Measurements from ENCODE around the gene PAAF1.

PAAF1 gene

DNA sequence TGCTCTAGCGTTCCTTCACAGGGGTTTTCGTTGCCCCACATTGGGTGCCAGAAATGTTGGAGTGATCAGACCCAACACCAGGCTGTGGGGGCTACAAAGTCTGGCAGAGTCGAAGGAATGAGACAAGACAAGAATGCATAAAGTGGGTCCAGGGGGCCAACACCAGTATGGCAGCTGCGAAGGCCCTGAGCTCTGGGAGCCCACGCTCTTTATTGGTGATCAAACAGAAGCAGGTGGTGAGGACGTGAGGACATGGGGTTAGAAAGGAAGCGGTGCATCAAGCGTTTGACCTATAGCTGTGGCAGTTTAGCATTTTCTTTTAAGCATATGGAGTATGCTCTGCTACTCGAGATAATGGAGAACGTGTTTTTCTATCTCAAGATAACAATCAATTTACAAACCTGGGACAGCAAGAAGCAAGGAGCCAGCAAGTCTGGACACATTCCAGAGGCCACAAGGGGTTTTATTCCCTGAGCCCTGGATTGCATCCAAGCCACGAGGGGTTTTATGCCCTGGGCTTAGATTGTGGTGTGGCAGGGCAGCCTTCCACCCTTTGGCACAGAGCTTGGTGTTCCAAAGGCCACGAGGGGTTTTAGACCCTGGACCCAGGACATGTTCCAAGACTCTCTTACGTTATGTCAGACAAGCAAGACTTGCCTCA lies 70.1 kb downstream of the PAAF1 start:
- DNase-seq (ENCODE audit: low spot score): no peak

DNA sequence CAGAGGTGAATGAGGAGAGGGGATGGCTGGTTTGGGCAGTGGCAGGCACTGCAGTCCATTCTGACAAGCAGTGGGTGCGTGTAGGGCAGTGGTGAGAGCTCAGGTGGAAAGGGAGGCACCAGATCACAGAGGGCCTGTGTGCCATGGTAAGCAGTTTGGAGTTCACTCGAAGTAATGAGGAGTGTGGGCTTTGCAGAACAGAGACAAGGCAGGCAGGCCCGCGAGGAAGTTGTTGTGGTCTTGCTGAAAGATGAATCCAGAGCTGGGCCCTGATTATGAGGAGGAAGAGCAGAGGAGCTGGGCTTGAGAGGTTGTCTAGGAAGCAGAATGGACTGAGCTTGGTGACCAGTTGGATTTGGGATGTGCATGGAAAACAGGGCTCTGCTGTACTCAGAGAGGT lies 72.4 kb downstream of the PAAF1 start:
- no peak for DNase-seq (ENCODE audit: low spot score)

DNA sequence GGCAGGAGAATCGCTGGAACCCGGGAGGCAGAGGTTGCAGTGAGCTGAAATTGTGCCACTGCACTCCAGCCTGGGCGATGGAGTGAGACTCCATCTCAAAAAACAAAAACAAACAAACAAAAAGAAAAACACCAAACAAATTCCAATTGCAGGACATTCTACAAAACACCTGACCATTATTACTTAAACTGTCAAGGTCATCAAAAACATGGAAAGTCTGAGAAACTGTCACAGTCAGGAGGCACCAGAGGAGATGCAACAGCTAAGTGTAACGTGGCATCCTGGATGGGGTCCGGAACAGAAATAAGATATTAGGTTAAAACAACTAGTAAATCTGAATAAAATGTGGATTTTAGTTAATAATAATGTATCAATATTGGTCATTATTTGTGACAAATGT lies 73.1 kb downstream of the PAAF1 start:
- DNase-seq (ENCODE audit: low spot score): no peak

DNA sequence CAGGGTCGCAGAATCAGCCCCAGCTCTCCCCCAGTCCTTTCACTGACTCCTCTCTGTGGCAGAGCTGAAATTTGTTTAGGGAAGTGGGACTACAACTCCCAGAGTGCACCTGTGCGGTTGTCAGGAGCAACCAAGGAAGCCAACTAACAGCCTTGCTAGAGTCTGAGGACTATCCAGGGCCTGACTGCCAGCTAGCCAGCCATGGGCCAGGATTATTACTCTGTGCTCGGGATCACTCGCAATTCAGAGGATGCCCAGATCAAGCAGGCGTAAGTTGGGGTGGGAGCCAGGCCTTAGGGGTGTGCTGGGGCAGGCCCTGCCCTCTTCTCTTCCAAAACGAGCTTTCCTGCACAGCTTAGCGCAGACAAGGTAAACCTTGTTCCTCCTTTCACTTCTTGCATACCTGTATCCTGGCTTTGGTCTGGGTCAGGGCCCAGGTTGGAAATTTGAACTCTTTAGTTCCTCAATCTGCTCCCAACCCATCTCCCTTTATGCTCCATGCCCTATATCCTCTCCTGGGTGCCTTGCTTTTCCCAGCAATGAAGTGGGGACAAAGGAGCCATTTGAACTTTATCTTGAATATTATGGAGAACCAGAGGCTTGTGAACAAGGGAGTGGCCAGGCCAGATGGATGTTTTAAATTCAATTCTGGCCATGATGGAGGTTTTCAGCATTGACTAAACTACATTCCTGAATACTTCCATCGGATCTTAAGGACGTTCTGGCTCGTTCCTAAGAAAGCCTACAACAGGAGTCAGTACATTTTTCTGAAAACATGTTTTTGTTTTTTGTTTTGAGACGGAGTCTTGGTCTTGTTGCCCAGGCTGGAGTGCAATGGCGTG lies 74.3 kb downstream of the PAAF1 start, which contains the start of gene DNAJB13:
Gene DNAJB13 (plus strand): TSS at position 158 of the 842 bp plus-strand sequence. CDS start 44 bp downstream, at position 202.
- DNase-seq (ENCODE audit: low spot score): peak; percentile 85

DNA sequence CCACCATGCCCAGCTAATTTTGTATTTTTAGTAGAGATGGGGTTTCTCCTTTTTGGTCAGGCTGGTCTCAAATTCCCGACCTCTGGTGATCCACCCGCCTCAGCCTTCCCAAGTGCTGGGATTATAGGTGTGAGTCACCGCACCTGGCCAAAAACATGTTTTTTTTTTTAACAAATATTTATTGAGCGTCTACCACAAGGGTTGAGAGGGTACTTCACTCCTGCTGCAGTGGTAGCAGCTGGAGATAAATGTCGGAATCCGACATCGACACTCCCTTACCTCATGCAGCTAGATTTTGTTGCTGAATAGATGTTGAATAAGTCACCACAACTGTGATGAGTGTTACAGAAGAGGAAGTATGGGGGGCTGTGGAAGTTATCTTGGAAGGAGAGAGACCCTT lies 75.0 kb downstream of the PAAF1 start:
- no peak for DNase-seq (ENCODE audit: low spot score)

DNA sequence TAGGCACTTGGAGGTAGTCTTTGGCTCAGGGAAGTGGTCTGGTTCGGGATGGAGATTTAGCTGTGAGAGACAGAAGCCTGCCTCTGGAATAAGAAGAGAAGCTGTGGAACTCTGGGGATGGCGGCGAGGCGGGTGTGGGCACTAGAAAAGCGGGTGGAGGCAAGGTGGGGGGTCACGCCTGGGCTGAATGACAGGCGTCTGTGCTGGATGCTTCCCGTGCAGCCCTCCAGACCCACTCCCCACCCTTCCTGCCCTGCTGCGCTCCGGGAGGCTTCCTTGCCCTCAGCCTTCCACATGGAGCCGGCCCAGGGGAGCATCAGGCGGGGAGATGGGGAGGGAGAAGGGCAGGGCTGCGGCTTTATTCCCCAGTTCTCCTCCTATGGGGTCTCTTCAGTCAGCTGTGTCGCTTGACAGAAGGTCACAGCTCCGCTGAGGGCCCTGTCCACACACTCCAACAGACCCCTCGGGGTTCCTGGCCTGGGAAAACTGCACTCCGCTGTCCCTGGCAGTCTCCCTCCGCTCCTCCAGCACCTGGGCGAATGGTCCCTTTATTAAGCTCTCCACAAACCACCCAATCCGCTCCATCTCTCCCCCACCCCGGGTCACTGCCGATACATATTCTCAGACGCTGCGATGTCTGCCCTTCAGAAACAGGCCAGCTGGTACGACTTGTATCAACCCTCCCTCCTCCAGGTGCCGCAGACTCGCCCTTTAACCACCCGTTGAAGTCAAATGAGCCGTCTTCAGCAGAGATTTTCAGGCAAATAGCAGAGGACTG lies 80.3 kb downstream of the PAAF1 start:
- DNase-seq (ENCODE audit: low spot score): no peak

DNA sequence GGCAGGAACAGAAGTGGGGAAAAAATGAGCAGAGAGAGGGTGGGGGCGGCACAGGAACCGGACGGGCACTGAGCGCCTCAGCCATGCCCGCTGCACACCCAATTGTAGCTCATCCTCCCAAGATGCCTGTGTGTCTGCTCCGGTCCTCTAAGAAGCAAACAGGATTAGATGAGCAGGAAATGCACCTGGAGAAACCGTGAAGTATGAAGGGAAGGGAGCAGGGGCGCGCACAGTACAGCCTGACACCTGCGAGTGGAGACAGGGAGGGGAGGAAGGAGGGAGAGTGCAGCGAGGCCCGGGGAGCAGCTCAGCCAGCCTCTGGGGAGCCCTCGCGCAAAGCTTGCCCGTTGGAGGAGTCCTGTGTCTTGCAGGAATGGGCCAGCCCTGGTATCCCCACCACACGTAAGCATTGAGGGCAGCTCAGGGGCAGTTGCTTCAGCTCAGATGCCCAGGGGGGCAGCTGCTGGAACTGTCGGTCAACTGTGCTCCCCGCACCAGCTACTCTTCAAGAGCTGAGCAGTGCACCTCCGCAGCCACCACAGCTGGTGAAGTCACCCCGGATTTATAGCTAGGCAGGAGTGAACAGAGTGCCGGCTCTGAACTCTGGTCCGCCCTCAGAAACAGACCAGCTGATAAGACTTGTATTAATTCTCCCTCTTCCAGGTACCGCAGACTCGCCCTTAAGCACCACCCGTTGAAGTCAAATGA lies 81.0 kb downstream of the PAAF1 start:
- no peak for DNase-seq (ENCODE audit: low spot score)

DNA sequence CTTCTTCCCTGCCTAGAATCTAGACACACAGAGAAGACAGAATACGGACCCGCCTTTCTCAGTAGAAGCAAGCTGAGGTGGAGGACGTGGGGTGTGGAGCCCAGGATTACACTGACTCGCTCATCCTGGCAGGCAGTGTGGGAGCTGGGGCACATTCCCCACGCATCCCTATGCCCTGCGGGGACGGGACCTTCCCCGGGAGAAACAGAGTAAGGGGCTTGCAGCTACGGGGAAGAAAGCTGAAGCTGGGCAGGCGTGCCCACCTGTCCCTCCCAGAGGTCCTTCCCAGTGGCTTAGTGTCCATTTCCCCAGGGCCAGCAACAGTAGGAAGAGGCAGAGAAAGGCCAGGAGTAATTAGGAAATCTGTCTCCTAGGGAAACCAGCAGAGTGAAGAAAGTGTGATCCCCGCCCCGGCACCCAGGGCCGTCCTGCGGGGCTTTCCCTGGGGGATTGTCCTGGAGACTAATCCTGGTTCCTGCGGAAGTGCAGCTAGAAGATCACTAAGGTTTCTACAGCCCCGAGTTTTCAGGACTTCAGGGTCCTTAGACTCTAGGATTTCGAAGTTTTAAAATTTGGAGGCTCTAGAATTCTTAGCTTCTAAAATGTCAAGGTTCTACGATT lies 81.8 kb downstream of the PAAF1 start:
- DNase-seq (ENCODE audit: low spot score): no peak

DNA sequence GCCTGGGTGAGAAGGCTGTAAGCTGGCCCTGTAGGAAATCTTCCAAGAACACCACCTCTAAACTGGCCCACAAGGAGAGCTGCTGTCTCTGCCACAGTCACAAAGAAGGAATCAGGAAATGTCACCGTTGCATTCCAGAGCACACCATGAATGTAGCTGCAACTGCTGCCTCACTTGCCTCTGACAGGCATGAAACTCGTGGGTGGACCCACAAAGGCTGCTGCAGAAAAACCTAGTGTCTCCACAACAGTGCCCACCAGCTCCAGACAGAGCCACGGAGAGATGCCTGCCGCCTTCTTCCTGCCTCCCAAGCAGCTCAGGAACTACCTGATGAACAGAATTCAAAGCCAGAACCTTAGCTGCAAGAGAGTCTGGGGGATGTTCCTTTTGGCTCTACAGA lies 84.5 kb downstream of the PAAF1 start:
- DNase-seq (ENCODE audit: low spot score): peak; percentile 56

DNA sequence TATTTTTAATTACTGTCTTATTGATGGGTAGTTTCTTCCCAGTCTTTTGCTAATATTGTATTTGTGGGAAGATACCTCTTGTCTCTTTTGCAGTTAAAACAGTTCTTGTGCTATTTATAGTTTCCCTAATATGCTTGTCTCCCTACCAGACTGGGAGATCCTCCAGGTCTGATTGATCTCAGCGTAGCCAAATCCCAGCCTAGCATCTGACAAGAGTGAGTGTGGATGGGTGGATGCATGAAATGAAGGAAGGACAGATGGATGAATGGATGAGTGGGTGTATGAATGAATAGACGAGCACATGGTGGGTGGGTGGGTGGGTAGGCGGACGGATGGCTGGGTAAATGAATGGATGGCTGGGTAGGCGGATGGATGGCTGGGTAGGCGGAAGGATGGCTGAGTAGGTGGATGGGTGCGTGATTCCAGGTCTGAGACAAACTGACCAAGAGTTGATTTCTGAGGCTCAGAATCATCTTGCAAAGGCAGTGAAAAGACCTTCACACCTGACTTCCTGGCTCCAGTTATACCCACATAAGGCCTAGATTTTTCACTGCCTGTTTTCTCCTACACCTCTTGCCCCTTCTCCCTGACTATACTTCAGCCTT lies 85.4 kb downstream of the PAAF1 start:
- no peak for DNase-seq (ENCODE audit: low spot score)

DNA sequence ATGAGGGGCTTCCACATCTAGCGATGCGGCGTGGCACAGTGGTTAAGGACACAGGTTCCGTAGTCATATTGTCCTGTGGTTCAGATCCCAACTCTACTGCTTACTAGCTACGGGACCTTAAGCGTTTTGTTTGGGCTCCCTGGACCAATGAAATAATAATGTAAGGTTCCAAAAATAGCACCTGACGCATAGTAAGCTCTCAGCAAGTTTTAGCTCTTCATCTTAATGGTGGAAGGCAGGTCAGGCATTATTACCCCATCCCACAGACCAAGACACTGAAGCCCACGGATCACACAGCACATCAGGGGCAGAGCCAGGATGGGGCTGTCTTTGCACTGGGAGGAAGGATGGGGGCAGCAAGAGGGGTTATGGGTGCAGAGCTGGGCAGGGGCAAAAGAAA lies 87.1 kb downstream of the PAAF1 start:
- no peak for DNase-seq (ENCODE audit: low spot score)

DNA sequence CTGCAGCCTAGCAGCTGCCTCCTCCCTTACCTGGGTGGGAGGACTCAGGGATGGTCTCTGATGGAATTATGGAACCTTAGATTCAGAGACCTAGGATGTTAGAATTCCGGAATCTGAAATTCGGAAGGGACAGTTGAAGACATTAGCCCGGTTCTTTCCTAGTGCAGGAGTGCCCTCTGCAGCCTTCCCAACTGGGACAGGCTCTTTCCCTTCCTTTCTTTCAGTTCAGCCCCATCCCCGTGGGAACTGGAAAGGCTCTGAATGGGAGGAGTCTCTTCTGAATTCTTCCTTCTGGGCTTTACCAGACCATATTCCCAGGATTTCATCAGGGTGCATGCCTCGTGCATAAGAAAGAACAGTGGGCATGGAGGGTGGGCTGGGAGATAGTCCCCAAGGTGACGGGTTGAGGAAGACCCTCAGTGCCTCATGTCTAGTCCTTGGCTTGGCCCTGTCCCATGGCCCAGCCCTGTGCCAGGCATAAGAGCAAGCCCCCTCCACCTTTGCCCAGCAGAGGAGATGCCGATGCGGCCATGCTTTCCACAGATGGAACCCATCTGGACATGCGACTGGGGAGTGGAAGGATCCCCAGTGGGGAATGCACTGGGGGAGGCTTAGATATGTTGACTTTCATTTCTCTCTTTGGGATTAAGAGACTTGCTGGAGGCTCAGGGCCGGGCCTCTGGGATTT lies 88.4 kb downstream of the PAAF1 start:
- no peak for DNase-seq (ENCODE audit: low spot score)

DNA sequence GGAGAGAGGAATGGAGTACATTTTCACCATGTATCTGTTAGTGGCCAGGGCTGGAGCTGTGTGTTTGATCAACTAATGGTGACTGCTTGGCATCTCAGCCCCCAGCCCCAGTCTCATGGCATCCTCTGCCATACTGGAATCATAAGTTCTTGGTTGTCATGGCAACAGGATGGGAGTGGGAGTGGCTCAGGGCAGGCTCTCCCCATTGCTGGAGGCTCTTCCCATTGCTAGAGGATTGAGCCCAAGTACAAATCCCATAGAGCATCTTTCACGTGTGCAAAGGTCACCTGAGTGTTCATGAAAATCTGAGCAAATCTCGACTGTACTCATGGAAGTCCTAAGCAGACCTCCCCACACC lies 88.9 kb downstream of the PAAF1 start:
- DNase-seq (ENCODE audit: low spot score): no peak

DNA sequence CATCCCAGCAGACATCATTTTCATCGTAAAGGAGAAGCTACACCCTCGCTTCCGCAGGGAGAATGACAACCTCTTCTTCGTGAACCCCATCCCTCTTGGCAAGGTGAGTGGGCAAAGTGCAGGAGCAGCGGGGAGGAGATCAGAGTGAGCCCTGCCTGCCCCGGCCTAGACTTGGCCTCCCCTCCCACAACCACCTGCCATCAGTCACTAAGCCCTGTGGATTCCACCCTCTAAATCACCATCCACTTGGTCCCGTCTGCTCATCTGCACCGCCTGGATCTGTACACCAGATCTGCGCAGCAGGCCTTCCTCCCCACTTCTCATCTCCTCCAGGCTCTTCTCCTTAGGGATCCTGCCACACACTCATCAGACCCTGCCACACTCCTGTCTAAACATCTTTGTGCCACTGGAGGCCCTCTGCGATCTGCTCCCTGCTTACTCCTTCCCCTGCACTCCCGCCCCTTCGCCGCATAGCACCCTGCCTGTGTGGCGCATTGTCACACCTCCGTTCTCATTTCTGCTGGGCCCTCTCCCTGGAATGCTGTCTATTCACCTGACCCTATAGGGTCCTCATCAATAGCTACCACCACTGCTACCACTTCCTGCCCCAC lies 91.7 kb downstream of the PAAF1 start:
- DNase-seq (ENCODE audit: low spot score): no peak

DNA sequence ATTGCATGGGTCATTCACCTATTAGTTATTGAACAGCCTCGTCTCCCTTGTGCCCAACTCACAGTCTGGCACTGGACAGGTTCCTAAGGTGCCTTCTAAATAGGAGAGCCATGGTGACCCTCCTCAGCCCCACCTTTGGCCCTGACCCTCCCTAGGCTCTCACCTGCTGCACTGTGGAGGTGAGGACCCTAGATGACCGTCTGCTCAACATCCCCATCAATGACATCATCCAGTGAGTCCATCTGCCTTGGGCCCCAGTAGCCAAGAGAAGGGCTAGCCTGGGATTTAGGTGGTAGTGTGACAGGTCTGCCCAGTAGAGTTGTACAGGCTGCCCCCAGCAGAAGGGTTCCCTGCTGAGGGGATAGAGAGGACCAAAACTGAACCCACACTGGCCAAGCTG lies 92.3 kb downstream of the PAAF1 start:
- no peak for DNase-seq (ENCODE audit: low spot score)

DNA sequence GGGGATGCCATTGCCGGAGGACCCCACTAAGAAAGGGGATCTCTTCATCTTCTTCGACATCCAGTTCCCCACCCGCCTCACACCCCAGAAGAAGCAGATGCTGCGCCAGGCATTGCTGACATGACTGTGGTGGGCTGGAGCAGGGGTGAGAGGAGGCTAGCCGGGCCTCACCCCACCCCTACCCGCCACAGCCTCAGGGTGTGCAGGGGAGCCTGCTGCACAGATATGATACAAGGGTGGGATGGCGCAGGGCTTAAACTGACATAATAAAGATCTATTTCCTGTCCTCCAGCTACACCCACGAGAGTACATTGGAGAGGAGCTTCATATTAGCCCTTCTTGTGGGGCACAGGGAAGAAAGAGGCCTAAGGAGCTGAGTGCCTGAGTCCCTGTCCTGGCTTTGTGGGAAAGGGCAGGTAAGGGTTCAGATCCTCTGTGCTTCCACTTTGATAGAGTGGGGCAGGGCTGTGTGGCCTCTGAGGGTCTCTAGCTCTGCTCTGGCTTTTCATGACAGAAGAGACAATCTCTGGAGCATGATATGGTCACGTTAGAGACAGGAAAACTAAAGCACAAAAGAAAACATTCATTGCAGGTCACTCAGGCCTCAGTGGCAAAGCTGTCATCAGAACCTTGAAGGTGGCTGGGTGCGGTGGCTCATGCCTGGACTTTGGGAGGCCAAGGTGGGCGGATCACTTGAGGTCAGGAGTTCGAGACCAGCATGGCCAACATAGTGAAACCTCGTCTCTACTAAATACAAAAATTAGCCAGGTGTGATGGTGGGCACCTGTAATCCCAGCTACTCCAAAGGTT lies 93.4 kb downstream of the PAAF1 start:
- no peak for DNase-seq (ENCODE audit: low spot score)

DNA sequence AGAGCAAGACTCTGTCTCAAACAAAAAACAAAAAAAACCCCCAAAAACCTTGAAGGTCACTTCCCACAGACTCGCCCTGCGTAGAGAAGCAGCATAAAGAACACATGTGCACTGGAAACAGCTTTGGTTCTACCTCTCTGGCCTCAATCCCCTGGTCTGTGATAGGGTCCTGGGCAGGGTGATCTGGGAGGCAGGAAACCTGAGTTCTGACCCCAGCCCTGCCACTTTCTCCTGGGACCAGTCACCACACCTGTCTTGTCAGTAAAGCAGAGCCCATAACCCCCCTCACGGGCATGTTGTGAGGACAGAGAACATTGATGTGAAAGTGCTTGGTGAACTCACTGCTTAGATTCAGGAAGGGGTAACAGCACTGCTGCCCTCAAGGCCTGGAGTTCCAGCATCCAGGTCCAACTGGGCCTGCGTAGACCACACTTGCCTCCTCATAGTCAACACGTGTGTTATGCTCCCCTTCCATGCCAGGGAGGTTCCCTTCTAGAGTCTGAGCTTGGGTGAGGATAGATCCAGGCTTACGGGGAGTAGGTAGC lies 94.4 kb downstream of the PAAF1 start:
- DNase-seq (ENCODE audit: low spot score): no peak

DNA sequence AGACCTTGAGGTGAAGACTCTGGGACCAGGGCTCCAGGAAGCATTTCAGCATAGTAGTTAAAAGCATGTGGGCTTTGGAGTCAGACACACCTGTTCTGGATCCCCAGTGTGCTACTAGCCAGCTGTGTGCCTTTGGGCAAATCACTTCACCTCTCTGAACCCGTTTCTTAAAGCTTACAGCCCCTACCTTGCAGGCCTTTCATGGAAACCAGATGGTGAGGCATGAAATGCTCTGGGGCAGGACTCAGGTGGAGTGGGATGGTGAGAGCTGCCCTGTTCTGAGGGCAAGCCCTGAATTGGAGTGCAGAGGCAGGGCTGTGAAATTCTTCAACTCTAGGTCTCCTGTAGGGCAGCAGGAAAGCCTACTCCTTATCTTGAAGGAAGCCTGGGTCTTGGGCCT lies 95.4 kb downstream of the PAAF1 start:
- DNase-seq (ENCODE audit: low spot score): no peak

All from AG20443 (cell line).